ENCODE measurements around the gene HYAL1.
A peak's percentile ranks its signal among the peaks of the same experiment; 100 is the strongest.

HYAL1 gene

GRCh38 chr3:50340147-50340447, 36.7 kb upstream of the HYAL1 start:
- CTCF ChIA-PET, result no interaction called here
- Histone ChIP-seq H3K36me3 (ENCODE audit: control insufficient read depth in 2 of 2, insufficient read depth in 1 of 2, low read length in 2 of 2) (peaks cover 0 to 25% of the 10 kb centered on the region in 2 experiments; a peak in 2 of 3 replicates), H3K27ac (ENCODE audit: extremely low read depth, low read depth, low read length) (no peak overlapping the region), H3K4me3 (ENCODE audit: low read depth, low read length) (no peak overlapping the region), H3K9me3 (ENCODE audit: control insufficient read depth, insufficient read depth, low read depth, low read length) (no peaks in the 10 kb centered on the region), H3K4me1 (ENCODE audit: control insufficient read depth, insufficient read depth, low read length) (no peaks in the 10 kb centered on the region; the same call in 1 of the 2 replicates)
- POLR2A ChIA-PET, result interaction anchor here (1.3 kb wide), 1 partner anchor 12 kb away, joined by 3 read pairs; the partner anchor contains the start of gene TUSC2
- no peak for TF ChIP-seq PBX3 (CRISPR knock-in tag; IDR thresholded peaks at IDR 0.05)

GRCh38 chr3:50339485-50340146, 36.2 kb upstream of the HYAL1 start:
- Histone ChIP-seq H3K36me3 (ENCODE audit: control insufficient read depth in 2 of 2, insufficient read depth in 1 of 2, low read length in 2 of 2) (peaks cover 0 to 21% of the 10 kb centered on the region in 2 experiments; a peak in 2 of 3 replicates), H3K27ac (ENCODE audit: extremely low read depth, low read depth, low read length) (no peak overlapping the region), H3K9me3 (ENCODE audit: control insufficient read depth, insufficient read depth, low read depth, low read length) (no peaks in the 10 kb centered on the region), H3K4me1 (ENCODE audit: control insufficient read depth, insufficient read depth, low read length) (no peaks in the 10 kb centered on the region; the same call in 1 of the 2 replicates), H3K4me3 (ENCODE audit: low read depth, low read length) (no peak overlapping the region)
- ChIA-PET CTCF (no interaction called here), POLR2A (interaction anchor here (1.3 kb wide), 1 partner anchor 12 kb away, joined by 3 read pairs; the partner anchor contains the start of gene TUSC2)
- TF ChIP-seq SCRT2 (tag by site-specific recombination; IDR thresholded peaks at IDR 0.05) (peak; percentile 61; the same call in 1 of the 2 replicates), KLF9 (tag by site-specific recombination; IDR thresholded peaks at IDR 0.05; ENCODE audit: low read depth) (no peak), ZIC2 (tag by site-specific recombination; IDR thresholded peaks at IDR 0.05) (peak; percentile 59), GLIS1 (tag by site-specific recombination; IDR thresholded peaks at IDR 0.05) (peak; percentile 43)

GRCh38 chr3:50338965-50339364, 35.6 kb upstream of the HYAL1 start:
- ChIA-PET CTCF (no interaction called here), POLR2A (no interaction called here)
- no peak for TF ChIP-seq ZBTB6 (tag by site-specific recombination; IDR thresholded peaks at IDR 0.05)
- no peak for TF ChIP-seq ZNF292 (tag by site-specific recombination; IDR thresholded peaks at IDR 0.05; ENCODE audit: borderline replicate concordance, low read depth)
- no peak for TF ChIP-seq ZNF76 (tag by site-specific recombination; IDR thresholded peaks at IDR 0.05; ENCODE audit: borderline replicate concordance, low read depth)
- no peak for TF ChIP-seq TRIM28 (IDR thresholded peaks at IDR 0.05; ENCODE audit: borderline replicate concordance, low read length)
- no peak for TF ChIP-seq ZFP41 (tag by site-specific recombination; IDR thresholded peaks at IDR 0.05; ENCODE audit: borderline replicate concordance)
- no peak for TF ChIP-seq ZNF37A (tag by site-specific recombination; IDR thresholded peaks at IDR 0.05)
- TF ChIP-seq ZNF513 (tag by site-specific recombination; IDR thresholded peaks at IDR 0.05), result no peak
- Histone ChIP-seq H3K4me3 (ENCODE audit: low read depth, low read length) (no peak overlapping the region), H3K4me1 (ENCODE audit: control insufficient read depth, insufficient read depth, low read length) (no peaks in the 10 kb centered on the region; the same call in 1 of the 2 replicates), H3K9me3 (ENCODE audit: control insufficient read depth, insufficient read depth, low read depth, low read length) (no peaks in the 10 kb centered on the region), H3K36me3 (ENCODE audit: control insufficient read depth in 2 of 2, insufficient read depth in 1 of 2, low read length in 2 of 2) (peaks cover 0 to 27% of the 10 kb centered on the region in 2 experiments; a peak in 2 of 3 replicates), H3K27ac (ENCODE audit: extremely low read depth, low read depth, low read length) (no peak overlapping the region)
